HepG2 (cell line): ENCODE results near the gene DMRT3. TPM values are rescaled to one million over a fixed set of nuclear protein-coding genes. Genes with fewer than 3 reads are reported as not detected.

Experiments
- ATAC-seq: fragments of 200-7000 bp; cut with Tn5 transposase; 3 replicates; pipeline ENCODE4 v1.9.1; 2020; ENCODE audit warnings: mild to moderate bottlenecking, moderate library complexity
- BruUV-seq: library from RNA; stranded (reverse); fragments of 400-500 nt; replicated peaks from 2 replicates; lab custom pipeline; 2021; lab: Mats Ljungman, UMichigan
- CTCF ChIA-PET: fragments of 300-600 bp; formaldehyde crosslinking; extraction: SDS; loops from one replicate; lab custom pipeline; 2021; ENCODE audit warnings: low total read pairs, inconsistent platforms, low intra/inter-chr PET ratio; lab: Yijun Ruan, JAX
- POLR2A ChIA-PET: fragments of 350-600 bp; sonication (Branson Sonifier 250); formaldehyde crosslinking; loops from one replicate; lab custom pipeline; 2020; ENCODE audit warnings: antibody characterized with exemption, inconsistent platforms; lab: Yijun Ruan, JAX
- DNase-seq: peaks from one replicate; pipeline ENCODE4 v3.0.0-alpha.2; 2015; ENCODE audit warnings: low spot score
- FAIRE-seq: peaks from 3 replicates; lab custom pipeline; 2011; peaks lifted over from hg19 to GRCh38; lab: Jason Lieb, UNC
- H2AFZ ChIP-seq: one replicate; pipeline ENCODE4 v1.6.1; 2011; ENCODE audit warnings: low read length, inconsistent platforms
- H3K27ac ChIP-seq: fragments of 300-600 bp; 3 replicates; pipeline ENCODE4 v1.8.0; 2011; ENCODE audit warnings: mixed run types, mild to moderate bottlenecking, mixed read lengths, low read length, inconsistent platforms; ENCODE audit not compliant: insufficient read depth; ENCODE audit errors: extremely low read length
- H3K27me3 ChIP-seq, 2 experiments: fragments of 200-600 bp in 1 of 2; 2 replicates in 1 of 2; 3 replicates in 1 of 2; pipeline versions ENCODE4 v1.6.0 to v1.8.0; 2011; ENCODE audit warnings: low read length in 2 of 2, mild to moderate bottlenecking in 2 of 2, moderate library complexity in 2 of 2, inconsistent platforms in 1 of 2; ENCODE audit not compliant: insufficient read depth in 2 of 2, control insufficient read depth in 1 of 2
- H3K36me3 ChIP-seq, 2 experiments: fragments of 200-600 bp in 1 of 2; replicated peaks in 1 of 2; 2 replicates in 1 of 2; 3 replicates in 1 of 2; pipeline versions ENCODE4 v1.5.1 to v1.8.0; 2011; ENCODE audit warnings: low read length in 2 of 2, inconsistent platforms in 1 of 2; ENCODE audit not compliant: insufficient read depth in 2 of 2, control insufficient read depth in 1 of 2
- H3K4me1 ChIP-seq: 2 replicates; pipeline ENCODE4 v1.5.1; 2012; ENCODE audit warnings: low read length, inconsistent platforms; ENCODE audit not compliant: insufficient read depth
- H3K4me2 ChIP-seq: 2 replicates; pipeline ENCODE4 v1.6.0; 2011; ENCODE audit warnings: low read depth, low read length, inconsistent platforms
- H3K4me3 ChIP-seq, 3 experiments: fragments of 200-600 bp in 1 of 3; sonication (generic), shearing (Covaris generic) in 1 of 3; replicated peaks in 1 of 3; 2 replicates each; pipeline ENCODE4 v1.5.1; 2011 to 2016; ENCODE audit warnings: low read length in 3 of 3, inconsistent platforms in 2 of 3, low read depth in 2 of 3, mild to moderate bottlenecking in 2 of 3, control low read depth in 1 of 3, mixed read lengths in 1 of 3; ENCODE audit not compliant: insufficient read depth in 1 of 3
- H3K79me2 ChIP-seq: one replicate; pipeline ENCODE4 v1.6.1; 2011; ENCODE audit warnings: low read length, inconsistent platforms; ENCODE audit not compliant: insufficient read depth
- H3K9ac ChIP-seq: 2 replicates; pipeline ENCODE4 v1.6.0; 2011; ENCODE audit warnings: mild to moderate bottlenecking, low read depth, low read length, inconsistent platforms; ENCODE audit not compliant: insufficient read depth
- H3K9me3 ChIP-seq: 2 replicates; pipeline ENCODE4 v1.5.1; 2012; ENCODE audit warnings: mild to moderate bottlenecking, low read length
- H4K20me1 ChIP-seq: 2 replicates; pipeline ENCODE4 v1.6.0; 2011; ENCODE audit warnings: inconsistent platforms, mild to moderate bottlenecking, low read length, moderate library complexity; ENCODE audit not compliant: insufficient read depth
- HNRNPL ChIP-seq: fragments of 200-400 bp; formaldehyde crosslinking; IDR thresholded peaks from 2 replicates; pipeline ENCODE4 v1.6.1; 2017; ENCODE audit warnings: mild to moderate bottlenecking, low read depth, low read length
- MTA3 ChIP-seq: sonication (generic); formaldehyde crosslinking; IDR thresholded peaks from 2 replicates; pipeline ENCODE4 v1.4.0; 2020; ENCODE audit warnings: missing genetic modification reagents
- PRPF4 ChIP-seq: fragments of 200-400 bp; formaldehyde crosslinking; IDR thresholded peaks from 2 replicates; pipeline ENCODE4 v1.6.1; 2016; ENCODE audit warnings: low read length, low read depth; ENCODE audit not compliant: poor library complexity, severe bottlenecking
- SP2 ChIP-seq: sonication (generic); formaldehyde crosslinking; IDR thresholded peaks from 2 replicates; pipeline ENCODE4 v1.5.1; 2020; ENCODE audit warnings: mild to moderate bottlenecking, missing genetic modification reagents
- ZBTB3 ChIP-seq: sonication (generic); formaldehyde crosslinking; IDR thresholded peaks from 2 replicates; pipeline ENCODE4 v1.4.0; 2020; ENCODE audit warnings: low read depth, mild to moderate bottlenecking, moderate library complexity, missing genetic modification reagents, borderline replicate concordance
- ZNF207 ChIP-seq: fragments of 450-650 bp; IDR thresholded peaks from 2 replicates; pipeline ENCODE4 v1.6.1; 2016; ENCODE audit warnings: antibody characterized with exemption, borderline replicate concordance
- WGBS: methylation state at CpG from one replicate; pipeline ENCODE4 v1.1.6; 2017; ENCODE audit warnings: low lambda C conversion rate; 5-methylcytosine and 5-hydroxymethylcytosine counted together
- in situ Hi-C: cut with HindIII; loops from 2 replicates; pipeline ENCODE4 v1.10.0; 2017; ENCODE audit warnings: low pct_unique_long_range_greater_than_20kb; ENCODE audit not compliant: extremely low pct_ligation_motif_present
- intact Hi-C: fragments of 100-400 bp; cut with micrococcal nuclease; formaldehyde crosslinking; loops from one replicate; pipeline ENCODE4 v1.10.0; 2022; ENCODE audit not compliant: unreplicated experiment
- polyA plus RNA-seq, 8 experiments: library from polyadenylated mRNA; depleted of rRNA in 3 of 8; stranded (reverse) in 7 of 8; unstranded in 1 of 8; fragments of >200 nt; fragmentation: Illumina TruSeq in 4 of 8; extraction: Trizol in 4 of 8; gene quantifications; 2 replicates each; pipeline versions ENCODE4 v1.2.1 to v1.2.3, GENCODE V29; 2011 to 2016; ENCODE audit warnings: low read depth in 4 of 8, missing spikeins in 1 of 8, mixed read lengths in 1 of 8; ENCODE audit not compliant: insufficient read depth in 1 of 8
- total RNA-seq, 5 experiments: library from RNA; depleted of rRNA; stranded (reverse); fragments of >200 nt; fragmentation: Illumina TruSeq; extraction: Trizol; gene quantifications; 2 replicates each; pipeline ENCODE4 v1.2.3, GENCODE V29; 2016; ENCODE audit warnings: low read depth in 1 of 5
- TF ChIP-seq, protein P1 (sequence below), 2 experiments: IDR thresholded peaks; 2 replicates each; pipeline ENCODE4 v1.6.1; 2011 to 2012; ENCODE audit warnings: low read length in 2 of 2, borderline replicate concordance in 1 of 2, low read depth in 1 of 2, mild to moderate bottlenecking in 1 of 2, moderate library complexity in 1 of 2
- TF ChIP-seq, protein P2 (sequence below): sonication (generic); formaldehyde crosslinking; IDR thresholded peaks from 2 replicates; pipeline ENCODE4 v1.9.0; 2021; ENCODE audit warnings: missing genetic modification reagents, borderline replicate concordance

DMRT3 gene
- total and polyA plus RNA-seq, 2 of the 13 experiments (the other 11 are each of a cell fraction or from before 2014, with no cell fraction given), result not detected

DNA sequence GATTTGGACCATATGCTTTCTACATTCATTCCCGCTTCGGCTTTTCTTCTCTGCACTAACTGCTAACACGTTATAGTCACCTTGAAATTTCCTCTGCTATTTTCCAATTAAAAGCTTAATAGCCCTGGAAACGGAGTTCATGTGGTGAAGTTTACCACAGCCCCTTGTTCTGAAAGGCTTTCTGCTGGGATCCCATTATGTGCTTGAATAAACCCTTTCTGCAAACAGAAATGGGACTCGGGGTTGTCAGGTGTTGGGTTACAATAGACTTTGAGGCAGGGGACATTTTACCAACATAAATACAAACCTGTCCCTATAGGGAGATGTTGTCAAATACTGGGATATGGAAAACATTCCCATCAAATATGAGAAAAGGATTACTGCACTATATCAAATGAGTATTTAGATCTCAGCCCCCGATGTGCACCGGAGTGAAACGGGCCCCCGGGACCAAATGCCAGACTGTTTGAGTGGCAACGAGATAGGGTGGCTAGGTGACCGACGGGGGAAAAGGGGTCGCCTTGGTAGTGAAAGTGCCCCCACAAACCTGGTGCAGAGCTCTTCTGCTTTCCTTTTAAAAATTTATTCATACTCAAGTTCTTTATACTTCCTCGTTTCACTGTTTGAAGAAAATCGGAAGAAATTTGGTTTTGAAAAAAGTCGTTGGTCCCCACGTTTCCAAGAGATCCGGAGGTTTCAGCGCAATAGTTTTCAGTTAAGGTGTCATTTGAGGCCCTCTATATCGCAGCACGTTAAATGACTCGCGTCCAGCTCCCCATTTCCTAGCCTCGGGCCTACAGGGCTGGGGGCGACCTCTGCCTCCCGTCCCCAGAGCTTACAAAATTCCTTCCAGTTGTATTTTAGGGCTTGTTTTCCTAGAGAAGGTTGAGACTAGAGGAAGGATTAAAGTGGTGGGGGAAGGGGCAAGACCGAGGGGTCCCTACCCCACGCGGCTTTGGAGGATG is 2.1 kb upstream of the DMRT3 start:
- no TSS peak for BruUV-seq
- no peaks in the 10 kb centered on the region for H3K36me3 ChIP-seq
- no peak overlapping the region for H3K4me2 ChIP-seq
- WGBS, result 18% methylated on average over 29 of the region's 29 CpGs
- no peak overlapping the region for H3K9ac ChIP-seq
- no peaks in the 10 kb centered on the region for H3K9me3 ChIP-seq
- no peak overlapping the region for H3K27ac ChIP-seq
- ChIA-PET CTCF (no interaction called here), POLR2A (no interaction called here)
- no peak overlapping the region for H2AFZ ChIP-seq
- no peak for FAIRE-seq
- H3K27me3 ChIP-seq, result peaks cover 9 to 70% of the 10 kb centered on the region in 2 experiments
- no peak overlapping the region for H3K4me3 ChIP-seq
- intact Hi-C loops, result no loop called here
- TF ChIP-seq SP2 (CRISPR knock-in tag), result no peak
- no peak for TF ChIP-seq ZBTB3 (CRISPR knock-in tag)
- DNase-seq, result no peak
- H3K4me1 ChIP-seq, result no peaks in the 10 kb centered on the region
- in situ Hi-C loops, result no loop called here
- no peaks in the 10 kb centered on the region for H4K20me1 ChIP-seq
- ATAC-seq, result no peak
- no peaks in the 10 kb centered on the region for H3K79me2 ChIP-seq

DNA sequence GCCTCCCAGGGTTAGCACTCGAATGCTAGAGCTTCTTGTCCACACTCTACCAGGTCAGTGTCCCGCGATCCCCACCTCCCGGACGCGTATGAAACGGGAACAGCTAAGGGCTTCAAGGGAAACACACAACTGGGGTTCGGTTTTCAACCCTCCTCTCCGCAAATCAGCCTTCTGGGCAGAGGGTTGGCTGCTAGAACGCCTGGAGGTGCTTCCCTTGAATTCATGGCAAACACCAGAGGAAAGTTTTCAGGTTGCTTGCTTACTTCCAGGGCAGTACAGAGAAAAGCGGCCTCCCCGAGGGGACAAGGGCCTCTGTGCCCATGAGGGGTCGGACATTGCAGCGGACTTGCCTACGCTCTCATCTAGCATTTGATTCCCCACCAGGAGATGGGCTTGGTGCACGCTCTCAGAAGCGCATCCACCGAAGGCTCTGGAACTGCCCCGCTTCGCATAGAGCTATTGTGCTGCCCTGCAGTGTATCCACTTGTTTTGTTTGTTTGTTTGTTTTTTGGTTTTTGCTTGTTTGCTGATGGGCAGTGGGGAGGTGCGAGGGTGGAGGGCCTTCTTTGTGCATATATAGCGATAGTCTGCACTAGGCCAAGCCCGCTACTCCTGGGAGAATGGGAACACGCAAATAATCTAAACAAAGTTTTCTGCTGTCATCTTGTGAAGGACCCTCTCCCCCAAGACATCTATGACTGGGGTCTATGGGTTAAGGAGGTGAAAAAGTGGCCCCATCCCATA is 1.3 kb upstream of the DMRT3 start:
- no peaks in the 10 kb centered on the region for H3K9me3 ChIP-seq
- in situ Hi-C loops (loop anchor here (25.0 kb wide), 1 partner anchor 388 kb away; no protein-coding TSS in a partner anchor), intact Hi-C loops (no loop called here)
- no peak overlapping the region for H3K4me3 ChIP-seq
- BruUV-seq, result no TSS peak
- no peak overlapping the region for H3K4me2 ChIP-seq
- H4K20me1 ChIP-seq, result no peaks in the 10 kb centered on the region
- WGBS, result 32% methylated on average over 15 of the region's 24 CpGs
- H3K27me3 ChIP-seq, result peaks cover 6 to 72% of the 10 kb centered on the region in 2 experiments
- ATAC-seq (no peak), DNase-seq (no peak), FAIRE-seq (no peak)
- H3K36me3 ChIP-seq, result no peaks in the 10 kb centered on the region
- H2AFZ ChIP-seq, result no peak overlapping the region
- no peak overlapping the region for H3K9ac ChIP-seq
- ChIA-PET POLR2A (no interaction called here), CTCF (no interaction called here)
- H3K79me2 ChIP-seq, result no peaks in the 10 kb centered on the region
- H3K4me1 ChIP-seq, result no peaks in the 10 kb centered on the region
- no peak overlapping the region for H3K27ac ChIP-seq
- TF ChIP-seq HNRNPL, result no peak
- no peak for TF ChIP-seq MTA3
- TF ChIP-seq, protein P1, sequence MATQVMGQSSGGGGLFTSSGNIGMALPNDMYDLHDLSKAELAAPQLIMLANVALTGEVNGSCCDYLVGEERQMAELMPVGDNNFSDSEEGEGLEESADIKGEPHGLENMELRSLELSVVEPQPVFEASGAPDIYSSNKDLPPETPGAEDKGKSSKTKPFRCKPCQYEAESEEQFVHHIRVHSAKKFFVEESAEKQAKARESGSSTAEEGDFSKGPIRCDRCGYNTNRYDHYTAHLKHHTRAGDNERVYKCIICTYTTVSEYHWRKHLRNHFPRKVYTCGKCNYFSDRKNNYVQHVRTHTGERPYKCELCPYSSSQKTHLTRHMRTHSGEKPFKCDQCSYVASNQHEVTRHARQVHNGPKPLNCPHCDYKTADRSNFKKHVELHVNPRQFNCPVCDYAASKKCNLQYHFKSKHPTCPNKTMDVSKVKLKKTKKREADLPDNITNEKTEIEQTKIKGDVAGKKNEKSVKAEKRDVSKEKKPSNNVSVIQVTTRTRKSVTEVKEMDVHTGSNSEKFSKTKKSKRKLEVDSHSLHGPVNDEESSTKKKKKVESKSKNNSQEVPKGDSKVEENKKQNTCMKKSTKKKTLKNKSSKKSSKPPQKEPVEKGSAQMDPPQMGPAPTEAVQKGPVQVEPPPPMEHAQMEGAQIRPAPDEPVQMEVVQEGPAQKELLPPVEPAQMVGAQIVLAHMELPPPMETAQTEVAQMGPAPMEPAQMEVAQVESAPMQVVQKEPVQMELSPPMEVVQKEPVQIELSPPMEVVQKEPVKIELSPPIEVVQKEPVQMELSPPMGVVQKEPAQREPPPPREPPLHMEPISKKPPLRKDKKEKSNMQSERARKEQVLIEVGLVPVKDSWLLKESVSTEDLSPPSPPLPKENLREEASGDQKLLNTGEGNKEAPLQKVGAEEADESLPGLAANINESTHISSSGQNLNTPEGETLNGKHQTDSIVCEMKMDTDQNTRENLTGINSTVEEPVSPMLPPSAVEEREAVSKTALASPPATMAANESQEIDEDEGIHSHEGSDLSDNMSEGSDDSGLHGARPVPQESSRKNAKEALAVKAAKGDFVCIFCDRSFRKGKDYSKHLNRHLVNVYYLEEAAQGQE (IDR thresholded peaks at IDR 0.05; ENCODE audit: borderline replicate concordance in 1 of 2, low read depth in 1 of 2, low read length in 2 of 2), result no peak
- TF ChIP-seq, protein P2, sequence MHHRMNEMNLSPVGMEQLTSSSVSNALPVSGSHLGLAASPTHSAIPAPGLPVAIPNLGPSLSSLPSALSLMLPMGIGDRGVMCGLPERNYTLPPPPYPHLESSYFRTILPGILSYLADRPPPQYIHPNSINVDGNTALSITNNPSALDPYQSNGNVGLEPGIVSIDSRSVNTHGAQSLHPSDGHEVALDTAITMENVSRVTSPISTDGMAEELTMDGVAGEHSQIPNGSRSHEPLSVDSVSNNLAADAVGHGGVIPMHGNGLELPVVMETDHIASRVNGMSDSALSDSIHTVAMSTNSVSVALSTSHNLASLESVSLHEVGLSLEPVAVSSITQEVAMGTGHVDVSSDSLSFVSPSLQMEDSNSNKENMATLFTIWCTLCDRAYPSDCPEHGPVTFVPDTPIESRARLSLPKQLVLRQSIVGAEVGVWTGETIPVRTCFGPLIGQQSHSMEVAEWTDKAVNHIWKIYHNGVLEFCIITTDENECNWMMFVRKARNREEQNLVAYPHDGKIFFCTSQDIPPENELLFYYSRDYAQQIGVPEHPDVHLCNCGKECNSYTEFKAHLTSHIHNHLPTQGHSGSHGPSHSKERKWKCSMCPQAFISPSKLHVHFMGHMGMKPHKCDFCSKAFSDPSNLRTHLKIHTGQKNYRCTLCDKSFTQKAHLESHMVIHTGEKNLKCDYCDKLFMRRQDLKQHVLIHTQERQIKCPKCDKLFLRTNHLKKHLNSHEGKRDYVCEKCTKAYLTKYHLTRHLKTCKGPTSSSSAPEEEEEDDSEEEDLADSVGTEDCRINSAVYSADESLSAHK, result no peak
- TF ChIP-seq PRPF4, result no peak
- TF ChIP-seq ZNF207, result no peak
